ENCODE measurements around the gene ZNF846. TPM values are rescaled to one million over a fixed set of nuclear protein-coding genes. Genes with fewer than 3 reads are reported as not detected.

The ZNF846 gene
- 1 to 10 TPM; 5.3 to 6.4 TPM for total RNA-seq

DNA sequence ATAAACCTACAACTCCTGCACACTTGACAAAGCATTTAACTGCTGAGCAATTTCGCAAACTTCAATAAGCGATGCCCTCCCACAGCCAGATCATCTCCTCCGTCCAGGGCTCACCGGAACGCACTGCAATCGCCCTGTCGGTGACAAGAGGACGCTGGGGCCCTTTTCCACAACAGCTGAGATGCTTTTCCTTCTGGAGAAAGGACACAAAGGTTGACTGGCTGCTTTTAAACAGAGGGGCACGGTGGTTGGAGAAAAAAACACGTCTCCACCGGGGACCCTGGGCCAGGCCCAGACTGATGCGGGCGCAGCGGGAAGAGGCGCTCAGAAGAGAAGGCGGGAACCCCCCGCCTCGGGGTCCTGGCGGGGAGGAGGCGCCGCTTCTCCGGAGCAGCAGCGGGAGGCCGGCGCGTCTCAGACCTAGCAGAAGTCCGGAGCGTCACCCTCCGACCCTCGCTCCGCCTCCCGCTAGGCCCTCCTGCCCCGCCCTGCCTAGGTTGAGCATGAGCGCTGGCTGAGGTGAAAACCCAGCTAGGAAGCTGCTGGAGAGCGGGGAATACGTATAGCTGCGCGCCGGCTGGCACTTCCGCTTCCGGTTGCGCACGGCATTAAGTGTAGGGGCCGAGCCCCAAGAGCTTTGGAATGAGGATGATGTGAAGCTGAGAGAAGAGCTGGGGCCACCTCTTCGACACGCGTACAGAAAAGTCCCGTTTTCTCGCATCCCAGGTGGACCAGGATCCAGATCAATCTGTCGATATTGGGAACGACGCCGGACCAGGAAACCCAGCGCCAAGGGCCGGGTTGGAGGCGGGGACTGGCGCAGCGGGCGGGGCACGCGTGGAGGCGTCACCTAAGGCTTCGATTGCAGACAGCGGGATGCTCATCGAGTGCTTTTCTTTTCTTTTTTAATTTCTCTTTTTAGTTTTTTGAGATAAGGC is at the start of gene ZNF846:
TSS of gene ZNF846 (minus strand) at position 564 of the 938 bp plus-strand sequence. CDS start 3,788 bp downstream, outside the sequence.
- Mint-ChIP-seq H3K9me3 (ENCODE audit: low read depth) (peaks cover 9% of the 10 kb centered on the region), H3K4me3 (peak within 1 kb of the TSS; percentile 84)
- CTCF ChIA-PET: interaction anchor here (0.6 to 1.4 kb wide), 11 partner anchors 10 to 185 kb away, joined by 3 to 6 read pairs (median 3); partner anchors contain the start of gene ZNF562

DNA sequence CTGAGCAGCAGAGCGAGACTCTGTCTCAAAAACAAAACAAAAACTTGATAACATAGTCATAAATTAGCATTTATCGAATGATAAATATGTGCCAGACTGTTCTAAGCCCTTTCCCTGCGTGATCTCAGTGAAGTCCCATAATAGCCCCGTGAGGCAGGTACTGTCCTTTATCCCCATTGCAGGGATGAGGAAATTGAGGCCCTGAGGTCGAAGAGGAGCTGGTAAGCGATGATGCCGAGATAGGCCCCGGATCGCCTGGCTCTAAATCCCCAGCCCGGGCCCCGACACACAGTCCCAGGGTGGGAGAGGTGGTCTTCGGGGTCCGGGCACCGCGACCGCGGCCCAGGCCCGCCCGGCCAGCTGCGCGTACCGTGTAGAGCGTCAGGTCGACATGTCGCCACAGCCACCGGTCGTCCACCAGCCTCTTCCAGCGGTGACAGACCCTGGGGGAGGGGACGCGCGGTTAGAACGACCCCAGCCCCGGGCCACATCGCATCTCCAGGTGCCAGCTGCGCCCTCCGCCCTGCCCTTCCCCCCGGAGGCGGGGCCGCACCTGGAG is 49.7 kb upstream of the ZNF846 start:
- H3K27ac Mint-ChIP-seq: peak overlapping the region; percentile 90
- peak overlapping the region; percentile 88 for H3K4me3 Mint-ChIP-seq
- H3K27me3 Mint-ChIP-seq: no peaks in the 10 kb centered on the region
- DNase-seq (no peak), ATAC-seq (no peak)
- peaks cover 5% of the 10 kb centered on the region for H3K9me3 Mint-ChIP-seq (ENCODE audit: low read depth)
- POLR2A ChIA-PET: interaction anchor here (1.0 kb wide), 2 partner anchors 9 to 25 kb away, joined by 4 to 5 read pairs; partner anchors contain the start of gene UBL5
- H3K36me3 Mint-ChIP-seq (ENCODE audit: low read depth): peaks cover 34% of the 10 kb centered on the region
- CTCF ChIA-PET: interaction anchor here (1.0 kb wide), 1 partner anchor 22 kb away, joined by 3 read pairs; no protein-coding TSS in a partner anchor
- peaks cover 28% of the 10 kb centered on the region for H3K4me1 Mint-ChIP-seq
- intact Hi-C loops (cut with DNase I, micrococcal nuclease): loop anchor here in 1 of 2 experiments (2.0 kb wide), 2 partner anchors 677 to 1303 kb away; partner anchors contain the start of genes ZNF317 and ZNF414

More for the DNA sequence above, at the start of gene ZNF846:
- POLR2A ChIA-PET: interaction anchor here (0.6 to 1.1 kb wide), 2 partner anchors 64 to 936 kb away, joined by 3 to 4 read pairs; partner anchors contain the start of genes MBD3L1 and ZNF558
- H3K27ac Mint-ChIP-seq: peak within 1 kb of the TSS; percentile 90
- peaks cover 7% of the 10 kb centered on the region for H3K4me1 Mint-ChIP-seq
- peak; percentile 98 for ATAC-seq
- peak; percentile 96 for DNase-seq
- no peaks in the 10 kb centered on the region for H3K27me3 Mint-ChIP-seq
- H3K36me3 Mint-ChIP-seq (ENCODE audit: low read depth): peaks cover 18% of the 10 kb centered on the region
- intact Hi-C loops (cut with DNase I, micrococcal nuclease): loop anchor here (1.0 to 5.0 kb wide), 17 partner anchors 17 to 936 kb away; partner anchors contain the start of genes MBD3L1 (in 2 of the 2), ZNF558 (in 2 of the 2), ZNF561 (in 2 of the 2) and ZNF562 (in 2 of the 2)

DNA sequence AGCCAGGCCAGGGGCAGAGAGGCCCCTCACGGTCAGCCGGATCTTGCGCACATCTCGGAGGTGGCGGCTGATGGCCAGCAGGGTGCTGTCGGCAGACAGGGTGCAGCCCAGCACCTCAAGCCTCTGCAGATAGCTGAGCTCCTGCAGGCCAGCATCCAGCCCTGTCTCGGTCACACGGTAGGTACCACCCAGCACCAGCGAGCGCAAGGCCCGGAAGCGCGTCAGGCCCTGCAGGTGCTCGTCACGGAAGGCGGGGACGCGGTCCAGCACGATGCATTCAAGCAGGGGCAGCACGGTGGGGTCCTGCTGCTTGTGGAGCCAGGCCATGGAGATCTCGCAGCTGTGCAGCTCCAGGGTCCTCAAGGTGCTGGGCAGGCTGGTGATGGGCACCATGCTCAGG is 42.6 kb upstream of the ZNF846 start:
- Mint-ChIP-seq H3K4me1 (peaks cover 24% of the 10 kb centered on the region), H3K27ac (no peak overlapping the region), H3K9me3 (ENCODE audit: low read depth) (peaks cover 2% of the 10 kb centered on the region), H3K36me3 (ENCODE audit: low read depth) (peaks cover 49% of the 10 kb centered on the region), H3K4me3 (no peak overlapping the region), H3K27me3 (no peaks in the 10 kb centered on the region)
- intact Hi-C loops (cut with DNase I, micrococcal nuclease): no loop called here
- ChIA-PET POLR2A (no interaction called here), CTCF (no interaction called here)
- no peak for DNase-seq
- no peak for ATAC-seq

DNA sequence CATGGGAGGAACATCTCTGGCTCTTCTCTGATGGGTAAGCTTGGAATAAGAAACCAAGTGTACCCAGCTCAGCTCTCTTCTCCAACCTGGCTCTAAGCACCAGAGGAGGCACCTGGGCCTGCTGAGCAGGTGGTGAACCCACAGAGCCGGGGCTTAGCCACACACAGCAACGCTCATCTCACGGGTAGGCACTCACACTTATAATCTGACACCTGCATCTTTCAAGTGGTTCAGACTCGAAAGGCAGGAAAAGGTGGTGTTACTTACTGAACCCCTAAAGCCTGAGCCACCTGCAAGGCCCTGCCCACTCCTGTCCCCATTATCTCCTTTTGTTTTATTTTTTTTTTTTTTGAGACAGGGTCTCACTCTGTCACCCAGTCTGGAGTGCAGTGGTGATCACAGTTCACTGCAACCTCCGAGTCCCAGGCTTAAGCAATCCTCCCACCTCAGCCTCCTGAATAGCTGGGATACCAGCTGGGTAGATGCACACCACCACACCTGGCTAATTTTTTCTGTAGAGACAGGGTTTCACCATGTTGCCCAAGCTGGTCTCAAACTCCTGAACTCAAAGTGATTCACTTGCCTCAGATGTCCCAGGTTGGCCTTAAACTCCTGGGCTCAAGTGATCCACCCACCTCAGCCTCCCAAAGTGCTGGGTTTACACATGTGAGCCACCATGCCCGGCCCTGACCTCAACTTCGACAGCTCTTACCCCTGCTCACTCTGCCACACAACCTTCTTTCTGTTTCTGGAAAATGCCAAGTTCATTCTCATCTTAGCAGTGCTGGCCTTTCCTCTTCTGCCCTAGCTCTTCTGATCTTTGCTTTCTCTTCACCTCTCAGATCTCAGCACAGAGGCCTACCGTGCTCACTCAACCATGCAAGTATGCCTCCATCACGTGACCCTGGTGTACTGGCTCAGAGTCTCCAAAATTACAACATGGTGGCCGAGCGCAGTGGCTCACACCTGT is 40.6 kb upstream of the ZNF846 start:
- ChIA-PET POLR2A (interaction anchor here (0.6 kb wide), 1 partner anchor 232 kb away, joined by 6 read pairs; no protein-coding TSS in a partner anchor), CTCF (no interaction called here)
- intact Hi-C loops (cut with DNase I, micrococcal nuclease): no loop called here
- DNase-seq: no peak
- Mint-ChIP-seq H3K27ac (peak overlapping the region; percentile 53), H3K36me3 (ENCODE audit: low read depth) (peaks cover 32% of the 10 kb centered on the region), H3K4me3 (no peak overlapping the region), H3K27me3 (no peaks in the 10 kb centered on the region), H3K4me1 (peaks cover 24% of the 10 kb centered on the region), H3K9me3 (ENCODE audit: low read depth) (no peaks in the 10 kb centered on the region)
- peak; percentile 44 for ATAC-seq

DNA sequence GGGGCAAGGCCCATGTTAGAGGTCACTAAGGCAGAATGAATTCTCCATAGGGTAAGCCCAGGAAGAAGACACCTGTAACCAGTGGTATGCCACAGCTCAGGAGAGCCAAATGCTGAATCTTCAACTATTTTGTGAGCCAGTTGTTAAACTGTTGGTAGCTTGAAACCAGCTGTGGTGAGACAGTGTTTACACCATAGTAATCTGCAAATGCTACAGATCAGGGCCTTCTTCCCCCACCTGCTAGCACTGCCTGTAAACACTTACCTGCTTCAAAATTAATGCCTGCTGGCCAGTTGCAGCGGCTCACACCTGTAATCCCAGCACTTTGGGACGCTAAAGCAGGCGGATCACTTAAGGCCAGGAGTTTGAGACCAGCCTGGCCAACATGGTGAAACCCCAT is 38.3 kb upstream of the ZNF846 start:
- ChIA-PET POLR2A (no interaction called here), CTCF (interaction anchor here (1.1 to 1.2 kb wide), 2 partner anchors 9 to 10 kb away, joined by 3 to 4 read pairs; no protein-coding TSS in a partner anchor)
- ATAC-seq (no peak), DNase-seq (no peak)
- H3K9me3 Mint-ChIP-seq (ENCODE audit: low read depth): no peaks in the 10 kb centered on the region
- no peak overlapping the region for H3K27ac Mint-ChIP-seq
- H3K4me1 Mint-ChIP-seq: peaks cover 21% of the 10 kb centered on the region
- H3K4me3 Mint-ChIP-seq: no peak overlapping the region
- peaks cover 27% of the 10 kb centered on the region for H3K36me3 Mint-ChIP-seq (ENCODE audit: low read depth)
- intact Hi-C loops (cut with DNase I, micrococcal nuclease): no loop called here
- H3K27me3 Mint-ChIP-seq: no peaks in the 10 kb centered on the region

DNA sequence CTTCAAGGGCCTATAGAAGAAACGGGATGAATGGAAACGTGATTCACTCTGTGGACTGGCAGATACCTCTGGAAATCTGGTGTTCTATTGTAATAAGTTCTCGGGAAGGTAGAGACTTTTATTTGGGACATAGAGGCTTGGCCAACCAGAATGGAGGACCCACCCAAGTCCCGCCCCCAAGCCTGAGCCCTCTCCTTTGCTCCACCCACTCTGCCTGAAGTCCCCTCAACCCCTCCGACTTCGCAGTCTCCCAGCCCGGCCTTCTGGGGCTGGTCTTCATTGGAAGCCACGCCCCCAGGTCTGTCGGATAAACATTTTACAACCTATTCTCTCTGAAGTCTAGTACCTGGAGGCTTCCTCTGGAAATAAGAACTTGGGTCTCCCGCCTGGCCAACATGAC is 33.4 kb upstream of the ZNF846 start:
- peaks cover 6% of the 10 kb centered on the region for H3K4me1 Mint-ChIP-seq
- ATAC-seq (no peak), DNase-seq (no peak)
- H3K9me3 Mint-ChIP-seq (ENCODE audit: low read depth): no peaks in the 10 kb centered on the region
- no peaks in the 10 kb centered on the region for H3K36me3 Mint-ChIP-seq (ENCODE audit: low read depth)
- H3K4me3 Mint-ChIP-seq: no peak overlapping the region
- no peak overlapping the region for H3K27ac Mint-ChIP-seq
- CTCF ChIA-PET: no interaction called here
- POLR2A ChIA-PET: no interaction called here
- intact Hi-C loops (cut with DNase I, micrococcal nuclease): no loop called here
- no peaks in the 10 kb centered on the region for H3K27me3 Mint-ChIP-seq

DNA sequence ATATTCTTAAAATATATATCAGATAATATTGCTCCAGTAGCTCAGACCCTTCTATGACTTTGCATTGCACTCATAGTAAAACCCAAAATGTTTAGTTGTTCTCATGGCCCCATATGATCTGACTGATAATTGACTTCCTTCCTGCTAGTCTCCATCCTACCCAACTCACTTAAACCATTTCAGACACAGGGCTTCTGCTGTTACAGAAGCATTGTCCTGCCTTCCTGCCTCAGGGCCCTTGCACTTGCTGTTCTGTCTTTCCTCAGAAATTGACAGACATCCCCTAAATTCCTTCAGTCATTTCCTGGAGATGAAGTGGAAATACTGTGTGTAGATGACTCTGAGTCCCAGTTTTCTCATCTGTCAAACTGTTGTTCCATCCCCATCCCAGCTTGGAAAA is 30.6 kb upstream of the ZNF846 start:
- Mint-ChIP-seq H3K27me3 (no peaks in the 10 kb centered on the region), H3K27ac (no peak overlapping the region), H3K36me3 (ENCODE audit: low read depth) (no peaks in the 10 kb centered on the region), H3K4me1 (peaks cover 14% of the 10 kb centered on the region), H3K9me3 (ENCODE audit: low read depth) (no peaks in the 10 kb centered on the region), H3K4me3 (no peak overlapping the region)
- ChIA-PET CTCF (interaction anchor here (1.1 to 4.6 kb wide), 6 partner anchors 31 to 594 kb away, joined by 3 to 24 read pairs (median 4); partner anchors contain the start of gene ZNF846), POLR2A (no interaction called here)
- DNase-seq: no peak
- intact Hi-C loops (cut with DNase I, micrococcal nuclease): loop anchor here (1.0 to 10.0 kb wide), 3 partner anchors 15 to 592 kb away; no protein-coding TSS in a partner anchor
- ATAC-seq: no peak

DNA sequence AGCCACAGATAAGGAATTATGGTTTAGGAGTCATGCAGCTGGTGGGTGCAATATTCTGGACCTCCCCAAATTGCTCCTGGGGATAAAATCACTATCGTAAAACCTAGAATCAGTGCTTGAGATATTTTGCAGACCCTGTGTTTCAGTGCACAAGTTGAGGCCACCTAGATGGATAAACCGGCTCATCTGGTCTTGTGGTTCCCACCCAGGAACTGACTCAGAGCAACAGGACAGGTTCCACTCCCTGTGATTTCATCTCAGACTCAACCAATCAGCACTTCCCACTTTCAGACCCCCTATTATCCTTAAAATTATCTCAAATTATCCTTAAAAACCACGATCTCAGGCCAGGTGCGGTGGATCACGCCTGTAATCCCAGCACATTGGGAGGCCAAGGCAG is 29.3 kb upstream of the ZNF846 start:
- POLR2A ChIA-PET: no interaction called here
- no peaks in the 10 kb centered on the region for H3K27me3 Mint-ChIP-seq
- intact Hi-C loops (cut with DNase I, micrococcal nuclease): loop anchor here in 1 of 2 experiments (5.0 to 10.0 kb wide), 2 partner anchors 483 to 591 kb away; no protein-coding TSS in a partner anchor
- peaks cover 3% of the 10 kb centered on the region for H3K9me3 Mint-ChIP-seq (ENCODE audit: low read depth)
- H3K4me3 Mint-ChIP-seq: no peak overlapping the region
- H3K36me3 Mint-ChIP-seq (ENCODE audit: low read depth): no peaks in the 10 kb centered on the region
- peaks cover 19% of the 10 kb centered on the region for H3K4me1 Mint-ChIP-seq
- DNase-seq (no peak), ATAC-seq (no peak)
- no peak overlapping the region for H3K27ac Mint-ChIP-seq
- CTCF ChIA-PET: interaction anchor here (1.0 to 4.6 kb wide), 8 partner anchors 9 to 592 kb away, joined by 3 to 24 read pairs (median 5); partner anchors contain the start of gene ZNF121

DNA sequence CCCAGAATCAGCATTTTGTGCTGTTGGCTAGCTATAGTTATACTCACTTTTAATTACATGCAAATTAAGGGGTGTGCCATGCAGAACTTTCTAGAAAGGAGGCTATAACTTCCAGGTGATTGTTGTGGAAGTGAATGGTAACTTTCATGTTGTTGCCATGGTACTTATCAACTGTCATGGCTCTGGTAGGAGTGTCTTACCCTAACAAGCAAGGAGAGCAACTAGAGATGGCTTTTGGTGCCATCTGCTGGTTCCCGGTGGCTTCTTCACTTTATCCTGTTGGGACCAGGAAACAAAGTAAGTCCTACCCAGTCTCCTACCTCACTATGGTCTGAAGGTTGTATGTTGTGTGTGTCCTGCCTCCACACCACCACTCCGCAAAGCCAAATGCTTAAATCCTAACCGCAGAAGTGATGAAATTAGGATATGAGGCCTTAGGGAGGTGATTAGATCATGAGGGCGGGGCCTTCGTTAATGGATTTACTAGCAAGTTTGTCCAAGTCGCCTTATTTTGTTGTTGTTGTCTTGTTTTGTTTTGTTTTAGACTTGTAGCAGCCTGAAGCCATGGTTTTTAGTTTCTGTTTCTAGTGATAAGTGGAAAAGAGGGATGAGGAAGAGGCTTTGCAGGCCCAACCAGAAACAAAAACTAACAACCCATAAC is 27.7 kb upstream of the ZNF846 start:
- Mint-ChIP-seq H3K36me3 (ENCODE audit: low read depth) (no peaks in the 10 kb centered on the region), H3K27me3 (no peaks in the 10 kb centered on the region), H3K4me3 (no peak overlapping the region), H3K9me3 (ENCODE audit: low read depth) (peaks cover 3% of the 10 kb centered on the region), H3K27ac (peak overlapping the region; percentile 5), H3K4me1 (peaks cover 22% of the 10 kb centered on the region)
- ATAC-seq: peak; percentile 45
- DNase-seq: peak; percentile 91
- ChIA-PET CTCF (interaction anchor here (0.7 to 4.6 kb wide), 6 partner anchors 23 to 174 kb away, joined by 3 to 24 read pairs (median 4); partner anchors contain the start of genes FBXL12, ZNF561 and ZNF846), POLR2A (no interaction called here)
- intact Hi-C loops (cut with DNase I, micrococcal nuclease): loop anchor here (1.0 to 10.0 kb wide), 11 partner anchors 23 to 660 kb away; partner anchors contain the start of genes ZNF561 (in 2 of the 2), FBXL12 (in 1 of the 2), ZNF562 (in 1 of the 2) and ZNF846 (in 1 of the 2)

Data from activated CD4-positive, alpha-beta T cell treated with anti-CD3 and anti-CD28 coated beads for 36 hours (primary cell).